GM12878 (cell line): ENCODE measurements around the gene SPEM2. TPM values are rescaled to one million over a fixed set of nuclear protein-coding genes. Genes with fewer than 3 reads are reported as not detected.

Experiments used
- polyA plus RNA-seq, 11 experiments: library from polyadenylated mRNA; depleted of rRNA in 4 of 11; unstranded in 6 of 11; stranded (reverse) in 5 of 11; fragments of >200 nt; fragmentation: Nextera tagmentation in 4 of 11; fragmentation: Illumina TruSeq in 1 of 11; extraction: Ambion mirVana in 4 of 11; extraction: Trizol in 1 of 11; gene quantifications; 1 replicate in 1 of 11; 2 replicates in 10 of 11; pipeline versions ENCODE4 v1.2.1 to v1.2.3, GENCODE V29; 2011 to 2016; ENCODE audit warnings: inconsistent platforms in 2 of 11, missing spikeins in 2 of 11, low read depth in 1 of 11
- total RNA-seq, 4 experiments: library from RNA; depleted of rRNA in 3 of 4; stranded (reverse); fragments of >200 nt in 3 of 4; fragmentation: Illumina TruSeq in 1 of 4; extraction: Trizol in 1 of 4; gene quantifications; 2 replicates each; pipeline versions ENCODE4 v1.2.1 to v1.2.3, GENCODE V29; 2013 to 2021
- TF ChIP-seq, protein P1 (sequence below): IDR thresholded peaks from 2 replicates; pipeline ENCODE4 v1.6.1; 2012; ENCODE audit warnings: low read length, inconsistent platforms
- TF ChIP-seq, protein P2 (sequence below): fragments of 450-650 bp; IDR thresholded peaks from 2 replicates; pipeline ENCODE4 v1.6.1; 2018; ENCODE audit warnings: mild to moderate bottlenecking, low read depth, moderate library complexity; ENCODE audit not compliant: partially characterized antibody
- TF ChIP-seq, protein P3 (sequence below): IDR thresholded peaks from 2 replicates; pipeline ENCODE4 v1.6.1; 2012; ENCODE audit warnings: low read depth, low read length, improper control_type of control experiment

Gene SPEM2
- total and polyA plus RNA-seq, 10 of the 15 experiments (the other 5 are each of a cell fraction or from before 2014, with no cell fraction given): not detected

DNA sequence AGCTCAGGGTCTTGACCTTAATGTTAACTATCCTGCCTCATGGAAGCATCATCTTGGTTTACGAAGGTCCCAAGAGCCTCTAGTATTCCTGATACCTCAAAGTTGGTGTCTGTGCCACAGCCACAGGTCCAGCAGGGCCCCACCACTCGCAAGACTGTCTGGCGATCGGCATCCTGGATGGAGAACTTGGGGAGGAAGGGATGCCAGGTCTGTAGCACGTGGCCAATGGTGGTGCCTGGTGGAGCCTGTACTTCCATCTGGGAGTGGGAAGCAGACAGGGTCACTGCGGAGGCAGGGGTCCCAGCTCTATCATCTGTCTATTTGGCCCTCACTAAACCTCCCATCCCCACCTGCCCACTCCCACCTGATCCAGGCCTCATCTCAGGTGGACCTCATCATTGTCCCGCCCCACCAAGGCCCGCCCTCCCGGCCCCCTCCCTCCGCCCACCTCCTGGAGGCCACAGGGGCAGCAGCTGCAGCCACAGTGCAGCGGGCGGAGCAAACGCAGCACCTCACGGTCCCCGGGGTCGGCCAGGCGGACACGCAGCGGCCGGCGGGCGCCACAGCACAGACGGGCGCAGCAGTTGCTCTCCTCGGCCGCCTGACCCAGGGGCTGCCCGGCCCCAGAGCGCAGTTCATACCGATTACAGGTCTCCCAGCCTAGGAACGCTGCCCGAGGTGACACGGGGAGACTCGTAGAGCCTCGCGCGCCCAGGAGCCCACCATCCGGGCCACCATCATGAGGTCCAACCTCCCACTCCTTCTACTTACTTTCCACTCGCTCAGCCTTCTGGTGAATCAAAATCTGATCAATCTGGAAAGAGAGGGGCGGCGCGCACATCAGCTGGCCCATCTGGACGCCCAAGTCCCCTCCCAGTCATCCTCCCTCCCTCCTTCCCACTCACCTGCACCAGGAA, 32.5 kb upstream of the SPEM2 start (continued):
- TF ChIP-seq, protein P1, sequence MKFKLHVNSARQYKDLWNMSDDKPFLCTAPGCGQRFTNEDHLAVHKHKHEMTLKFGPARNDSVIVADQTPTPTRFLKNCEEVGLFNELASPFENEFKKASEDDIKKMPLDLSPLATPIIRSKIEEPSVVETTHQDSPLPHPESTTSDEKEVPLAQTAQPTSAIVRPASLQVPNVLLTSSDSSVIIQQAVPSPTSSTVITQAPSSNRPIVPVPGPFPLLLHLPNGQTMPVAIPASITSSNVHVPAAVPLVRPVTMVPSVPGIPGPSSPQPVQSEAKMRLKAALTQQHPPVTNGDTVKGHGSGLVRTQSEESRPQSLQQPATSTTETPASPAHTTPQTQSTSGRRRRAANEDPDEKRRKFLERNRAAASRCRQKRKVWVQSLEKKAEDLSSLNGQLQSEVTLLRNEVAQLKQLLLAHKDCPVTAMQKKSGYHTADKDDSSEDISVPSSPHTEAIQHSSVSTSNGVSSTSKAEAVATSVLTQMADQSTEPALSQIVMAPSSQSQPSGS: no peak
- TF ChIP-seq, protein P2, sequence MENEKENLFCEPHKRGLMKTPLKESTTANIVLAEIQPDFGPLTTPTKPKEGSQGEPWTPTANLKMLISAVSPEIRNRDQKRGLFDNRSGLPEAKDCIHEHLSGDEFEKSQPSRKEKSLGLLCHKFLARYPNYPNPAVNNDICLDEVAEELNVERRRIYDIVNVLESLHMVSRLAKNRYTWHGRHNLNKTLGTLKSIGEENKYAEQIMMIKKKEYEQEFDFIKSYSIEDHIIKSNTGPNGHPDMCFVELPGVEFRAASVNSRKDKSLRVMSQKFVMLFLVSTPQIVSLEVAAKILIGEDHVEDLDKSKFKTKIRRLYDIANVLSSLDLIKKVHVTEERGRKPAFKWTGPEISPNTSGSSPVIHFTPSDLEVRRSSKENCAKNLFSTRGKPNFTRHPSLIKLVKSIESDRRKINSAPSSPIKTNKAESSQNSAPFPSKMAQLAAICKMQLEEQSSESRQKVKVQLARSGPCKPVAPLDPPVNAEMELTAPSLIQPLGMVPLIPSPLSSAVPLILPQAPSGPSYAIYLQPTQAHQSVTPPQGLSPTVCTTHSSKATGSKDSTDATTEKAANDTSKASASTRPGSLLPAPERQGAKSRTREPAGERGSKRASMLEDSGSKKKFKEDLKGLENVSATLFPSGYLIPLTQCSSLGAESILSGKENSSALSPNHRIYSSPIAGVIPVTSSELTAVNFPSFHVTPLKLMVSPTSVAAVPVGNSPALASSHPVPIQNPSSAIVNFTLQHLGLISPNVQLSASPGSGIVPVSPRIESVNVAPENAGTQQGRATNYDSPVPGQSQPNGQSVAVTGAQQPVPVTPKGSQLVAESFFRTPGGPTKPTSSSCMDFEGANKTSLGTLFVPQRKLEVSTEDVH: no peak
- TF ChIP-seq, protein P3, sequence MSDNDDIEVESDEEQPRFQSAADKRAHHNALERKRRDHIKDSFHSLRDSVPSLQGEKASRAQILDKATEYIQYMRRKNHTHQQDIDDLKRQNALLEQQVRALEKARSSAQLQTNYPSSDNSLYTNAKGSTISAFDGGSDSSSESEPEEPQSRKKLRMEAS: no peak
- TF ChIP-seq, all 136 proteins: peak for 0
